ENCODE measurements around the gene HOXC6. TPM values are rescaled to one million over a fixed set of nuclear protein-coding genes. Genes with fewer than 3 reads are reported as not detected.

The HOXC6 gene
- total and polyA plus RNA-seq, 12 donors = 0.03 to 0.36 (median 0.18) TPM; not detected in 6

- ATAC-seq (no peak), DNase-seq (no peak)
- no peak overlapping the region for H3K27ac ChIP-seq
- peaks cover 0 to 5% (median 0%) of the 10 kb centered on the region in 9 donors for H3K36me3 ChIP-seq
- H3K27me3 ChIP-seq = peaks cover 40 to 100% (median 100%) of the 10 kb centered on the region in 7 donors
- H3K4me1 ChIP-seq = peaks cover 5 to 29% (median 22%) of the 10 kb centered on the region in 9 donors
- H3K4me3 ChIP-seq = no peak overlapping the region
- TF ChIP-seq CTCF (IDR thresholded peaks at IDR 0.05) = no peak
- intact Hi-C loops (cut with DNase I) = loop anchor here in 1 of 10 donors (10.0 kb wide), 1 partner anchor 372 kb away; no protein-coding TSS in a partner anchor
- H3K9me3 ChIP-seq = no peaks in the 10 kb centered on the region
- WGBS, 2 donors = 16 to 21% methylated on average over 19 of the region's 19 CpGs
These were observed 25.3 kb upstream of the HOXC6 start for GRCh38 chr12:54002915-54003389.

- Histone ChIP-seq H3K27me3 (peaks cover 34 to 100% (median 99%) of the 10 kb centered on the region in 7 donors), H3K27ac (no peak overlapping the region), H3K9me3 (no peaks in the 10 kb centered on the region), H3K36me3 (peaks cover 0 to 5% (median 0%) of the 10 kb centered on the region in 9 donors), H3K4me3 (no peak overlapping the region), H3K4me1 (peaks cover 5 to 29% (median 22%) of the 10 kb centered on the region in 9 donors)
- intact Hi-C loops (cut with DNase I) = loop anchor here in 2 of 10 donors (2.0 to 10.0 kb wide), 2 partner anchors 203 to 371 kb away; no protein-coding TSS in a partner anchor
- ATAC-seq (no peak), DNase-seq (no peak)
- 27 to 29% methylated on average over 3 of the region's 3 CpGs for WGBS, 2 donors
- TF ChIP-seq CTCF (IDR thresholded peaks at IDR 0.05) = no peak
These were observed 24.6 kb upstream of the HOXC6 start for GRCh38 chr12:54003625-54004024.

GRCh38 chr12:54004063-54004840 is 24.0 kb upstream of the HOXC6 start:
- DNase-seq (no peak), ATAC-seq (no peak)
- peaks cover 8 to 31% (median 25%) of the 10 kb centered on the region in 9 donors for H3K4me1 ChIP-seq
- intact Hi-C loops (cut with DNase I) = loop anchor here in 2 of 10 donors (2.0 to 10.0 kb wide), 2 partner anchors 203 to 371 kb away; no protein-coding TSS in a partner anchor
- 17 to 26% methylated on average over 20 of the region's 20 CpGs for WGBS, 2 donors
- no peak overlapping the region for H3K27ac ChIP-seq
- peaks cover 0 to 5% (median 0%) of the 10 kb centered on the region in 9 donors for H3K36me3 ChIP-seq
- no peak overlapping the region for H3K4me3 ChIP-seq
- no peak for TF ChIP-seq CTCF (IDR thresholded peaks at IDR 0.05)
- H3K27me3 ChIP-seq = peaks cover 37 to 98% (median 97%) of the 10 kb centered on the region in 7 donors
- H3K9me3 ChIP-seq = no peaks in the 10 kb centered on the region

GRCh38 chr12:54004841-54005530 is 23.3 kb upstream of the HOXC6 start:
- Histone ChIP-seq H3K4me1 (peaks cover 9 to 28% (median 24%) of the 10 kb centered on the region in 9 donors), H3K36me3 (peaks cover 0 to 5% (median 0%) of the 10 kb centered on the region in 9 donors), H3K27ac (no peak overlapping the region), H3K4me3 (no peak overlapping the region), H3K27me3 (peaks cover 44 to 98% (median 97%) of the 10 kb centered on the region in 7 donors), H3K9me3 (no peaks in the 10 kb centered on the region)
- WGBS, 2 donors = 11 to 16% methylated on average over 31 of the region's 31 CpGs
- TF ChIP-seq CTCF (IDR thresholded peaks at IDR 0.05) = no peak
- intact Hi-C loops (cut with DNase I) = loop anchor here in 5 of 10 donors (2.0 to 10.0 kb wide), 4 partner anchors 197 to 370 kb away; no protein-coding TSS in a partner anchor
- ATAC-seq (no peak), DNase-seq (no peak)
